T-helper 22 cell (primary cell): ENCODE results near the gene LSM3.

Experiments
- DNase-seq: peaks from one replicate; pipeline ENCODE4 v3.0.0-alpha.2; 2020; ENCODE audit warnings: low read depth

The LSM3 gene

DNA sequence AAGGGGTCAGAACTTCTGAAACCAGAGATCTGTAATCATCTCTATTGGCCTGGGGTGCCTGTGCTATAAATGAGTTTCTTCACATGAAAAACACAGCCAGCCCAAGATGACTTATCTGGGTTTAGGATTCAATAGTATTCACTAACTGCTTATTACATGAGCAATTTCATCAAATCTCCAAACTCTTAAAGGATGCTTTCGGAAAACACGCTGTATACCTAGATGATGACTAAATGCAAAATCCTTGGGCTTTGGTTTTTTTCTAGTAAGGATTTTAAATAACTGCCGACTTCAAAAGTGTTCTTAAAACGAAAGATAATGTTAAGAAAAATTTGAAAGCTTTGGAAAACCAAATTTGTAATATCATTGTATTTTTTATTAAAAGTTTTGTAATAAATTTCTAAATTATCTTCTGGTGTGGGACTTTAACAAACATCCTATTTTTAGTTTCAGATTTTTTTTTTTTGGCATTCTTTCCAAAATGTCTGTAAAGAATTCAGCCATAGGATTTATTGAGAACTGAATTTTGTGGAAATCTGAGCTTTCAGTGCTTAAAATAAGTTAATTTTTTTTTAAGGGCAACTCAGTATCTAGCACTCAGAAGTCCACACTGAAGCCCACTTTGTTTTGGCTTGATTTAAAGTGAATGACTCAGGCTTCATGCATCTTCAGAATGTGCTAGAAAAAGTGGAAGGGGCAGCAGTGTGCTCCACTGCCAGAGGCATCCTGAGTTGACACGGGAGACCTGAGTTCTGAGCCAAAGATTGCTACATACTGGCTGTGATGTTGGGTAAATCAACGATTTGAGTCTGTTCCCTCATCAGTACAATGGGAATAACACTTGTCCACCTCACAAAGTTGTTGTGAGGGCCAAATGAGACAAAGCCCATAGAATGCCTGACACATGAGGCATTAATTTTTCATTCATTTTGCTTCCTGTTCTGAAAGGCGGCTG, 35.1 kb upstream of the LSM3 start:
- no peak for DNase-seq

DNA sequence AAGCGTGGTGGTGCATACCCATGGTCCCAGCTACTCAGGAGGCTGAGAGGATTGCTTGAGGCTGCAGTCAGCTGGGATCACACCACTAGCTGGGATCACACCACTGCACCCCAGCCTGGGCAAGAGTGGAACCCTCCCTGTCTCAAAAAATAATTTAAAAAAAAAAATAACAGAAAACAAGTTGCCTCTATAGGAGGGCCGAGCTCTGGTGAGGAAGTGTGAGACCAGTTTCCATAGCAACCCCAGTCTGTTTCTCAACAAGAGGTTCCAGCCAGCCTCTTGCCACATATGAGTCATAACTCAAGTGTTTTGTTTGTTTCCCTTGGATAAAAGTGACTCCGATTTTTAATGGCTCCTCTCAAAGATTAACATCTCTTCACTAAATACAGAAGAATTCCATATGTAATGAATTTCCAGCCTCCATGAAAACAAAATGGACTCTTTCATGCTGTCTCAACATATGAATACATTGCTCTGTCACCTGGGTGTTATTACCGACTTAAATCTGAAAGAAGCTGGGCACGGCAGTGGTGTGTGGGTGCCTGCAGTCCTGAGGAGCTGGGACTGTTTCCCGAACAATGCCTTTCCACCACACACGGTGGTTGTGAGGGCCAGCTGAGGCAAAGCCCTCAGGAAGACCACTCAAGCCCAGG, 34.1 kb upstream of the LSM3 start:
- peak; percentile 75 for DNase-seq

- no peak for DNase-seq
Observed at GRCh38 chr3:14145236-14145635, 33.4 kb upstream of the LSM3 start.

DNA sequence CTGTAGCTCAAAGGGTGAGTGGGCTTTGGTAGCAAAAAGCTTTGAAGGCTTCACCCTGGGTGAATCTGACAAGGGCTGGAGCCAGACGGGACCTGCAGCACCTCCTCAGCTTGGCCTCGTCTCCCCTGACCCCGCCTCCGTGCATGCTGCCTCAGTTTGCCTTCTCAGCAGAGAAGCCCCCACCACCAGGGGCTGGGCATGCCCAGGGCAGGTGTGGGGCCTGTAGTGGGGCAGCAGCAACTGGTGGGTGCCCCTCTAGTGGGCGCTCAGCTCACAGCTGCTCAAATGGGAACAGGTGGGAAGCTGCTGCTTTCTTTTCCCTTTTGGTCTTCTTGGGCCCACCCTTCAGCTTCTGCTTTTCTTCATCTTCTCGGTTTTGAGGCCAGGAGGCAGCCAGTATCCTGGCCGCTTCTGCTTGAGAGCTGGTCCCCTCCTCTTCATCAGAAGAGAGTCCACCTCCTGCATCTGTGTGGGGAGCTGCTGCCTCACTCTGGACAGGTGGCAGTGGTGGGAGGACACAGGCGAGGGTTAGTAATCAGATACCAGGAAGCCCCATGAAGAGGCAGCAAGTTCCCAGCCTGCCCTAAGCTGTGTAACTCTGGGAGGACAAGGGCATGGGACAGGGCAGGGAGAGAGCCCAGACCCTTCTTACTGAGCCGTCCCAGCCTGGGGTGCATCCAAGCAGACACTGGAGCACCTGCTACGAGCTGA, 32.8 kb upstream of the LSM3 start:
- no peak for DNase-seq

DNA sequence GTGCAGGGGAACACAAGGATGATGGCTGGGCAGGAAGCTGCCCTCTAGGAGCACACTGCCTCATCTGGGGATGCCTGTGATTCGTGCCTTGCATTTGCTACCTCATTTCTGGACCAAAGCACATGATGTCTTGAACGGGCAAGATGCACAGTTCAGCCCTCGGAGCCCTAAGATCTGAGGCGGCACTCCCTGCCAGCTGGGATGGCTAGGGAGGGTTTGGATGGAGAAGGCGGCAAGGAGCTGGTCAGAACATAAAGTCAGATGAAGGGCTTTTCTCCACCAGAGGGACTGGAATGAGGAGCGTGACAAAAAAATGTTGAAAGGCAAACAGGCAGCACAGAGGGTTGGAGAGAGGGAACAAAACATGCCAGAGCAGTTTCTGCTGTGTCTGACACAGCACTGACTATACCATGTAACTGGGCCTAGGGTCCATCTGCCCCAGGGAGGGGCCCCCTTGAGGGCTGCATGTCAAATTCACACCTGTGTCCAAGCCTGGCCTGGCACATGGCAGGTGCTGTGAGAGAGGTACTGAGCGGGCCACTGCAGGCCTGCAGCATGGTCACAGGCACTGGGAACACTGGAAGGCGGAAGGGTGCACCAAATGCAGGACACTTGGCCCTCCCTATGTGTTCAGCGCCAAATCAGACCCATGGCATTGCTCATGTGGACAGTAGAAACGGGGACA, 32.1 kb upstream of the LSM3 start:
- no peak for DNase-seq

DNA sequence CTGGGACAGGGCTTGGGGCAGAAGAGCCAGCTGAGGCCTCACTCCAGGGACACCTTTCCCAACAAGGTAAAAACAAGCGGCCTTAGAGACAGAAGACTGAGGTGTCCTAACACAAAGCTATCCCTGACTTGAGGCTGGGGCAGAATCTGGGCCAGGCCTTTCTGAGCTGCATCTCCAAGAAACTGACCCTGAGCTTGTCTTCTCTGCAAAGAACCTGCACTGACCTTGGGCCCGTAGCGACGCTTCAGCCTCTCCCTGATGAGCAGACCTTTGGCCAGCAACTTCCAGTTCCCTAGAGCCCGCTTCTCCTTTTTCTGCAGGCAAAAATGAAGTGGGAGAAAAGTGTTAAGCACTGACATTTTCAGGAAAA, 31.6 kb upstream of the LSM3 start:
- no peak for DNase-seq

GRCh38 chr3:14147617-14148016, 31.0 kb upstream of the LSM3 start:
- DNase-seq: no peak

DNA sequence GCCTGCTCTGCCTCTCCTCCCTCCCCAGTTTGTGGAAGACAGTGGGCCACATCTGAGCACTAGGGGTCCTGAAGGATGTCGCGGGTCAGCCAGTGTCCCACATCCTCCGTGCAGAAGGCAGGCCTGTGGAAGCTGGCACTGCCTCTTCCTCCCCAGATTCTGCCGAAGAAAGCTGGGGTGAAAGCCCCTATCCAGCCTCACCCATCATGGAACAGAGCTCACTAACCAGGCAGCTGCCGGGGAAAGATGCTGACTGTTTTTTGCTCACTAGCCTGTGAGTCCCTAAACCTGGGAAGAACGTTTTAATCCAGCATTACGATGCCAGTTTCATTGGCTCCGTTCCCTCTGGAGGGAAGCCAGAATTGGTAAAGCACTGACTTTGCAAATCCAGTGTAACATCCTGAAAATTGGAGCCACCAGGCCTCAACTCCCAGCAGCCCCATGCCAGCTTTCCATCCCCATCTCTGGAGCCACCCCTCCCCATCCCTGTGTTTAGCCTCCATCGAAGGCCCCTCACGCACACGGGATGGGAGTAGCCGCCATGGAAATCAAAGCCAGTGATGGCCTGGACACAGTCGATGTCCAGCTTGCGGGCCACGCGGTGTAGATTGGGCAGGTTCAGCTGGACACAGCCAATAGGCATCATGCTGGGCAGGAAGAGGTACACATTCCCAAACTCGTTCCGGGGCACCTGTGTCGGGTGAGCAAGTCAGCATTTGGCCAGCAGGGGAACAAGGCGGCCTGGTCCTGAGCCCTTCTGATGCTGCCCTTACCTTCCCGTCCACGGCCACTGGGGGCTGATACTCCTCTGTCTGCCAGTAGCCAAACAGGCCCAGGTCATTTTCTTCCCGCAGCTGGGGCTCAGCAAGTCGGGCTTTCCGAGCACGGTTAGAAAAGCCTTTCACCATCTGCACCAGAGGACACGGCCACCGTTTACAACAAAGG, 30.3 kb upstream of the LSM3 start:
- no peak for DNase-seq

GRCh38 chr3:14150078-14150477, 28.5 kb upstream of the LSM3 start:
- DNase-seq: no peak

GRCh38 chr3:14150491-14151230, 28.0 kb upstream of the LSM3 start:
- DNase-seq: no peak

- no peak for DNase-seq
Observed at GRCh38 chr3:14151471-14152083, 27.0 kb upstream of the LSM3 start.

DNA sequence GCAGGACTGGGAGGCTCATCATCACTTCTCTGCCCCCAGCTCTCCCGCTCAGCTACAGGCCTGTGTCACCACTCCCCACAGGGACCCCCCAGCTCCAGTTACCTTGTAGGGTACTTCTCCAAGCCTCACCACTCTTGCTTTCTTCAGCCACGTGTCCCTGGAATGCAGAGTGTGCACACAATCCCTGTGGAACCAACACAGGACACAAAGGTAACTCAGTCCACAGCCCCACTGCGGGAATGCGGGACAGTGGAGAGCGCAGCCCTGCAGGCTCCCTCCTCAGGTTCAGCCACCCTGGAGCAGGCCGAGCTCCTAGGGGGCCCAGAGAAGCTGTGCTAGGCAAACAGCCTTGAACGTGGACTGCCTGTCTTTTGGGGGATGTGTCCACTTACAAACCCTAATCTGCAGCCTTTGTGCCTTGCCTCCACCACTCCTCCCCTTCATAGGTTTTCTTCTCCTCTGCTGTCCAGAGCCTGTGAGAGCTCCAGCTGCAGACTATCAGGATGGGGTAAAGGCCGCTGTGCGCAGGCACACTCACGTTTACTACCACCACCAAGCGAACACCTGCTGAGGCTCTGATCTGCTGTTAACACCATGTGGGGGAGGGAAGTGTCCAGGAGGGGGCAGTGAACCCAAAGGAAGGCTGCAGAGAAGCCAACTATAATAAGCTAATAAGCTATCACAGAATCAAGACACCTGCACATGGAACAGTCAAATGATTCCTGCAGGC, 26.2 kb upstream of the LSM3 start:
- DNase-seq: no peak

GRCh38 chr3:14152963-14153355, 25.7 kb upstream of the LSM3 start:
- no peak for DNase-seq

- DNase-seq: no peak
Observed at GRCh38 chr3:14153663-14154062, 25.0 kb upstream of the LSM3 start.

DNA sequence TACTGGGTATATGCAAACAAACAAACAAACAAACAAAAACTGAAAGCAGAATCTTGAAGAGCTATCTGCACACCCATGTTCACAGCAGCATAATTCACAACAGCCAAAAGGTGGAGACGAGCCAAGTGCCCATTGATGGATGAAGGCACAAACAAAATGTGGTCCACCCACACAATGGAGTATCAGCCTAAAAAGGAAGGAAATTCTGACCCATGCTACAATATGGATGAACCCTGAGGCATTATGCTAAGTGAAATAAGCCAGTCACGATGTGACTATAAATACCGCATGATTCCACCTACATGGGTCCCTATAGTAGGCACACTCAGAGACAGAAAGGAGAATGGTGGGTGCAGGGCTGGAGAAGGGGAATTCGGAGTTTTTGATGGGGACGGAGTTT, 24.3 kb upstream of the LSM3 start:
- no peak for DNase-seq

DNA sequence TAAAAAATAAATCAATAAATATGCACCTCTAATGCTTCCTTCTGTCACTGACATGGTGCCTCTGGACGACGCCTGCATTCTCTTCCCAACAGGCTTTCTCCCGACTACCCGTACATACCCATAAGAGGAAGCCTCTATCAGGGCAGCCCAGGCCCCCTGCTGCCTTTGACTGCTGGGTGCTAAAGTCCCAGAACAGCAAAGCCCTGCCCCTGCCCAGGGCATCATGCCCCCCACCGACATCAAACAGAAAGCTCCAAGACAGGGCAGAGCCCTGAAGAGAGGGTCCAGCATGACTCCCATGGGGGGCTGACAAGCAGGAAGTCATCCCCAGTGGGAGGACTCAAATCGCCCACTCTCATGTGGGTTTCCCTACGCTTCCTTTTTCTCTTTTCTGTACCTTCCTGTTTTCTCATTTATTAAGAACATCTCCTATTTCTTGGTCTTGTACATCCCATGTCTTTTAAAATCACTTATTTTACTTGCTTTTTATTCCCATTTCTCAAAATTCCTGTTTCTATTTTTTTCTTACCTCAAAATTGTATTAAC, 23.6 kb upstream of the LSM3 start:
- DNase-seq: no peak

DNA sequence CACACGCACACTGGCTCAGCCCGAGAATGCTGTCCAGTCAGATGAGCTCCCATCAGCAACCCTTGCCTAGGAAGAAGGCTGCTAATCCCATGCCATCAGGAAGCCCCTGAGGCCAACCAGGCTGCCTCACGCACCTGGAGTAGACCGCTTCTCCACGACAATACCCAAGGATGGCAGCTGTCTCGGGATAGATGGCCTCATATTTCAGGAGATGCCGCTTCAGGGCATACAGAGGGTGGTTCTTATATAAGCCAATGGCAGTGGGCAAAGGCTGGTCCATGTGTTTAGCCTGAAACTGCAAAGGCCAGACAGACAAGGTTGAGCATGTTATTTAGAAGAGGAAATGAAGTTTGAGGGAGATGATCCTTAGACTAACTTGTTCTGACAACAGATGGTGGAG, 22.4 kb upstream of the LSM3 start:
- no peak for DNase-seq

- DNase-seq: no peak
Observed at GRCh38 chr3:14156843-14157561, 21.6 kb upstream of the LSM3 start.
